GM23338 (cell line): ENCODE data around the gene SLC22A5. TPM values are rescaled to one million over a fixed set of nuclear protein-coding genes. Genes with fewer than 3 reads are reported as not detected.

Experiments used
- ATAC-seq: fragments of 200-7000 bp; cut with Tn5 transposase; 3 replicates; pipeline ENCODE4 v1.9.1; 2020
- DNase-seq: peaks from one replicate; pipeline ENCODE4 v3.0.0-alpha.2; 2015; ENCODE audit warnings: low spot score
- H2AFZ ChIP-seq: fragments of 200-600 bp; sonication (generic); 2 replicates; pipeline ENCODE4 v1.8.0; 2016; ENCODE audit warnings: antibody characterized with exemption, mild to moderate bottlenecking, moderate library complexity
- H3F3A ChIP-seq: fragments of 200-600 bp; sonication (generic); replicated peaks from 2 replicates; pipeline ENCODE4 v1.8.0; 2017; ENCODE audit warnings: antibody characterized with exemption, mixed run types, low read depth
- H3K27ac ChIP-seq: fragments of 200-600 bp; sonication (generic); 2 replicates; pipeline ENCODE4 v1.6.1; 2016; ENCODE audit warnings: low read depth
- H3K27me3 ChIP-seq: fragments of 200-600 bp; sonication (generic); 2 replicates; pipeline ENCODE4 v1.8.0; 2016; ENCODE audit warnings: mild to moderate bottlenecking, mixed run types, moderate library complexity; ENCODE audit not compliant: insufficient read depth
- H3K36me3 ChIP-seq: fragments of 200-600 bp; sonication (generic); 2 replicates; pipeline ENCODE4 v1.8.0; 2016; ENCODE audit warnings: mild to moderate bottlenecking; ENCODE audit not compliant: insufficient read depth
- H3K4me1 ChIP-seq: fragments of 200-600 bp; sonication (generic); 2 replicates; pipeline ENCODE4 v1.8.0; 2016; ENCODE audit warnings: mild to moderate bottlenecking, moderate library complexity; ENCODE audit not compliant: insufficient read depth
- H3K4me2 ChIP-seq: fragments of 200-600 bp; sonication (generic); 2 replicates; pipeline ENCODE4 v1.7.1; 2017; ENCODE audit warnings: mixed run types
- H3K4me3 ChIP-seq: fragments of 200-600 bp; sonication (generic); 2 replicates; pipeline ENCODE4 v1.6.1; 2016; ENCODE audit warnings: mixed run types
- H3K79me2 ChIP-seq: fragments of 200-600 bp; sonication (generic); replicated peaks from 2 replicates; pipeline ENCODE4 v1.8.0; 2017; ENCODE audit warnings: mild to moderate bottlenecking; ENCODE audit not compliant: insufficient read depth
- H3K9me2 ChIP-seq: fragments of 200-600 bp; sonication (generic); 2 replicates; pipeline ENCODE4 v1.8.0; 2017; ENCODE audit not compliant: insufficient read depth
- H4K20me1 ChIP-seq: fragments of 200-600 bp; sonication (generic); replicated peaks from 2 replicates; pipeline ENCODE4 v1.8.0; 2017; ENCODE audit warnings: mild to moderate bottlenecking; ENCODE audit not compliant: insufficient read depth
- H3K27ac Mint-ChIP-seq: 2 replicates; pipeline ENCODE4 v1.8.0; 2020; ENCODE audit warnings: inconsistent platforms, mild to moderate bottlenecking, moderate library complexity, mixed read lengths
- H3K27me3 Mint-ChIP-seq: 3 replicates; pipeline ENCODE4 v1.8.0; 2022; ENCODE audit warnings: low read depth, mild to moderate bottlenecking, moderate library complexity, mixed read lengths, inconsistent platforms; ENCODE audit not compliant: insufficient read depth, poor library complexity
- H3K36me3 Mint-ChIP-seq: 3 replicates; pipeline ENCODE4 v1.8.0; 2021; ENCODE audit warnings: low read depth, mild to moderate bottlenecking, inconsistent platforms, moderate library complexity, mixed read lengths
- H3K4me1 Mint-ChIP-seq: 3 replicates; pipeline ENCODE4 v1.8.0; 2020; ENCODE audit warnings: mild to moderate bottlenecking, inconsistent platforms, mixed read lengths
- H3K4me3 Mint-ChIP-seq: 3 replicates; pipeline ENCODE4 v1.8.0; 2021; ENCODE audit warnings: moderate library complexity, mild to moderate bottlenecking, inconsistent platforms, mixed read lengths
- H3K9me3 Mint-ChIP-seq: 3 replicates; pipeline ENCODE4 v1.8.0; 2020; ENCODE audit warnings: moderate library complexity, mild to moderate bottlenecking, inconsistent platforms, mixed read lengths
- CREB1 ChIP-seq: fragments of 250-450 bp; sonication (Bioruptor Pico); IDR thresholded peaks from 2 replicates; pipeline ENCODE4 v1.5.0; 2020; ENCODE audit warnings: low read depth, mild to moderate bottlenecking, moderate library complexity
- EZH2 ChIP-seq: fragments of 200-600 bp; sonication (generic); IDR thresholded peaks from one replicate; pipeline ENCODE4 v1.8.0; 2017; ENCODE audit warnings: antibody characterized with exemption, mild to moderate bottlenecking, low read depth; ENCODE audit not compliant: unreplicated experiment
- EZH2phosphoT487 ChIP-seq: fragments of 200-600 bp; sonication (generic); IDR thresholded peaks from one replicate; pipeline ENCODE4 v1.8.1; 2018; ENCODE audit warnings: antibody characterized with exemption; ENCODE audit not compliant: unreplicated experiment
- JUNB ChIP-seq: IDR thresholded peaks from one replicate; pipeline ENCODE4 v1.6.1; 2016; ENCODE audit warnings: antibody characterized with exemption; ENCODE audit not compliant: unreplicated experiment
- NANOG ChIP-seq: IDR thresholded peaks from 2 replicates; pipeline ENCODE4 v1.6.1; 2016; ENCODE audit warnings: antibody characterized with exemption, borderline replicate concordance
- POLR2AphosphoS5 ChIP-seq: IDR thresholded peaks from 2 replicates; pipeline ENCODE4 v1.6.1; 2016; ENCODE audit warnings: antibody characterized with exemption, low read depth
- STAT1 ChIP-seq: IDR thresholded peaks from one replicate; pipeline ENCODE4 v1.6.1; 2016; ENCODE audit warnings: antibody characterized with exemption; ENCODE audit not compliant: unreplicated experiment
- ZNF114 ChIP-seq: fragments of 250-450 bp; sonication (Bioruptor Pico); IDR thresholded peaks from 2 replicates; pipeline ENCODE4 v1.5.0; 2020; ENCODE audit warnings: mild to moderate bottlenecking, moderate library complexity
- ZNF331 ChIP-seq: fragments of 250-450 bp; sonication (Bioruptor Pico); IDR thresholded peaks from 2 replicates; pipeline ENCODE4 v1.5.0; 2020; ENCODE audit warnings: low read depth, mild to moderate bottlenecking, moderate library complexity
- polyA plus RNA-seq: library from polyadenylated mRNA; unstranded; fragments of >200 nt; fragmentation: Nextera tagmentation; extraction: Ambion mirVana; gene quantifications from 2 replicates; pipeline ENCODE4 v1.2.1, GENCODE V29; 2016
- total RNA-seq: library from RNA; depleted of rRNA; stranded (reverse); fragments of >200 nt; shearing (Covaris generic); gene quantifications from 2 replicates; pipeline ENCODE4 v1.2.3, GENCODE V29; 2014
- TF ChIP-seq, protein P1 (sequence below): IDR thresholded peaks from one replicate; pipeline ENCODE4 v1.6.1; 2018; ENCODE audit warnings: antibody characterized with exemption; ENCODE audit not compliant: unreplicated experiment
- TF ChIP-seq, protein P2 (sequence below), 2 experiments: fragments of 200-600 bp in 1 of 2; sonication (generic) in 1 of 2; conservative IDR thresholded peaks; 2 replicates each; pipeline versions ENCODE4 v1.5.1 to v1.6.1; 2016 to 2017; ENCODE audit warnings: antibody characterized with exemption in 2 of 2, low read depth in 2 of 2, mild to moderate bottlenecking in 2 of 2, moderate library complexity in 1 of 2
- TF ChIP-seq, protein P3 (sequence below): fragments of 250-450 bp; sonication (Bioruptor Pico); IDR thresholded peaks from 2 replicates; pipeline ENCODE4 v1.5.0; 2020; ENCODE audit warnings: mild to moderate bottlenecking, moderate library complexity
- TF ChIP-seq, protein P4 (sequence below): IDR thresholded peaks from 2 replicates; pipeline ENCODE4 v1.6.1; 2016; ENCODE audit warnings: antibody characterized with exemption

Gene SLC22A5
- total and polyA plus RNA-seq, 2 experiments from 2014 or later: 1.9 to 2.4 TPM

DNA sequence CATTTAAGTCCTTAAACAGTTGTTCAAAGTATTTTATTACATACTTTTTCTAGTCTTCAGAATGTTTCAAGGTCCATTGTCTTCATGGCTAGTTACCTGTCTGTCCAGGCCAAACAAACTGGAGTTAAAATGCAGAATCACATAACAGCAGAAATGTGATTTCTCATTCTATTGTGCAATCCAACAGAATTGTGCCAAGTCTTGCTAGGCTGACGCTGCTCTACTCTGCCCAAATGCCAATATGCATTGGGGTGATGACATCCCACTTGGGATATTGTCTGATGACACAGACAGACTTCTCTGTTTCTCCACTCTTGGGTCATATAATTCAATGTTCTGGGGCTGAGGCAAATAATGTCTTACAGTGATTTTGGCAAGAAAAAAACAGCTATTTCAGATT, 5.2 kb upstream of the SLC22A5 start:
- Histone ChIP-seq H3K27ac (no peak overlapping the region), H3F3A (no peaks in the 10 kb centered on the region), H3K9me2 (no peaks in the 10 kb centered on the region), H3K79me2 (no peaks in the 10 kb centered on the region), H4K20me1 (no peaks in the 10 kb centered on the region), H3K27me3 (no peaks in the 10 kb centered on the region), H3K36me3 (no peaks in the 10 kb centered on the region), H3K4me1 (no peaks in the 10 kb centered on the region), H2AFZ (no peak overlapping the region), H3K4me3 (no peak overlapping the region), H3K4me2 (no peak overlapping the region)
- DNase-seq: no peak
- H3K36me3 Mint-ChIP-seq: no peaks in the 10 kb centered on the region
- no peaks in the 10 kb centered on the region for H3K27me3 Mint-ChIP-seq
- H3K9me3 Mint-ChIP-seq: no peaks in the 10 kb centered on the region
- no peak overlapping the region for H3K4me3 Mint-ChIP-seq
- no peak for TF ChIP-seq STAT1
- no peak for TF ChIP-seq JUNB
- TF ChIP-seq ZNF114 (CRISPR knock-in tag): no peak
- TF ChIP-seq ZNF331 (CRISPR knock-in tag): no peak
- TF ChIP-seq POLR2AphosphoS5: no peak
- TF ChIP-seq, protein P1, sequence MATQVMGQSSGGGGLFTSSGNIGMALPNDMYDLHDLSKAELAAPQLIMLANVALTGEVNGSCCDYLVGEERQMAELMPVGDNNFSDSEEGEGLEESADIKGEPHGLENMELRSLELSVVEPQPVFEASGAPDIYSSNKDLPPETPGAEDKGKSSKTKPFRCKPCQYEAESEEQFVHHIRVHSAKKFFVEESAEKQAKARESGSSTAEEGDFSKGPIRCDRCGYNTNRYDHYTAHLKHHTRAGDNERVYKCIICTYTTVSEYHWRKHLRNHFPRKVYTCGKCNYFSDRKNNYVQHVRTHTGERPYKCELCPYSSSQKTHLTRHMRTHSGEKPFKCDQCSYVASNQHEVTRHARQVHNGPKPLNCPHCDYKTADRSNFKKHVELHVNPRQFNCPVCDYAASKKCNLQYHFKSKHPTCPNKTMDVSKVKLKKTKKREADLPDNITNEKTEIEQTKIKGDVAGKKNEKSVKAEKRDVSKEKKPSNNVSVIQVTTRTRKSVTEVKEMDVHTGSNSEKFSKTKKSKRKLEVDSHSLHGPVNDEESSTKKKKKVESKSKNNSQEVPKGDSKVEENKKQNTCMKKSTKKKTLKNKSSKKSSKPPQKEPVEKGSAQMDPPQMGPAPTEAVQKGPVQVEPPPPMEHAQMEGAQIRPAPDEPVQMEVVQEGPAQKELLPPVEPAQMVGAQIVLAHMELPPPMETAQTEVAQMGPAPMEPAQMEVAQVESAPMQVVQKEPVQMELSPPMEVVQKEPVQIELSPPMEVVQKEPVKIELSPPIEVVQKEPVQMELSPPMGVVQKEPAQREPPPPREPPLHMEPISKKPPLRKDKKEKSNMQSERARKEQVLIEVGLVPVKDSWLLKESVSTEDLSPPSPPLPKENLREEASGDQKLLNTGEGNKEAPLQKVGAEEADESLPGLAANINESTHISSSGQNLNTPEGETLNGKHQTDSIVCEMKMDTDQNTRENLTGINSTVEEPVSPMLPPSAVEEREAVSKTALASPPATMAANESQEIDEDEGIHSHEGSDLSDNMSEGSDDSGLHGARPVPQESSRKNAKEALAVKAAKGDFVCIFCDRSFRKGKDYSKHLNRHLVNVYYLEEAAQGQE: no peak
- TF ChIP-seq, protein P2, sequence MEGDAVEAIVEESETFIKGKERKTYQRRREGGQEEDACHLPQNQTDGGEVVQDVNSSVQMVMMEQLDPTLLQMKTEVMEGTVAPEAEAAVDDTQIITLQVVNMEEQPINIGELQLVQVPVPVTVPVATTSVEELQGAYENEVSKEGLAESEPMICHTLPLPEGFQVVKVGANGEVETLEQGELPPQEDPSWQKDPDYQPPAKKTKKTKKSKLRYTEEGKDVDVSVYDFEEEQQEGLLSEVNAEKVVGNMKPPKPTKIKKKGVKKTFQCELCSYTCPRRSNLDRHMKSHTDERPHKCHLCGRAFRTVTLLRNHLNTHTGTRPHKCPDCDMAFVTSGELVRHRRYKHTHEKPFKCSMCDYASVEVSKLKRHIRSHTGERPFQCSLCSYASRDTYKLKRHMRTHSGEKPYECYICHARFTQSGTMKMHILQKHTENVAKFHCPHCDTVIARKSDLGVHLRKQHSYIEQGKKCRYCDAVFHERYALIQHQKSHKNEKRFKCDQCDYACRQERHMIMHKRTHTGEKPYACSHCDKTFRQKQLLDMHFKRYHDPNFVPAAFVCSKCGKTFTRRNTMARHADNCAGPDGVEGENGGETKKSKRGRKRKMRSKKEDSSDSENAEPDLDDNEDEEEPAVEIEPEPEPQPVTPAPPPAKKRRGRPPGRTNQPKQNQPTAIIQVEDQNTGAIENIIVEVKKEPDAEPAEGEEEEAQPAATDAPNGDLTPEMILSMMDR (conservative IDR thresholded peaks at IDR 0.05; ENCODE audit: low read depth in 2 of 2): no peak
- TF ChIP-seq, protein P3, sequence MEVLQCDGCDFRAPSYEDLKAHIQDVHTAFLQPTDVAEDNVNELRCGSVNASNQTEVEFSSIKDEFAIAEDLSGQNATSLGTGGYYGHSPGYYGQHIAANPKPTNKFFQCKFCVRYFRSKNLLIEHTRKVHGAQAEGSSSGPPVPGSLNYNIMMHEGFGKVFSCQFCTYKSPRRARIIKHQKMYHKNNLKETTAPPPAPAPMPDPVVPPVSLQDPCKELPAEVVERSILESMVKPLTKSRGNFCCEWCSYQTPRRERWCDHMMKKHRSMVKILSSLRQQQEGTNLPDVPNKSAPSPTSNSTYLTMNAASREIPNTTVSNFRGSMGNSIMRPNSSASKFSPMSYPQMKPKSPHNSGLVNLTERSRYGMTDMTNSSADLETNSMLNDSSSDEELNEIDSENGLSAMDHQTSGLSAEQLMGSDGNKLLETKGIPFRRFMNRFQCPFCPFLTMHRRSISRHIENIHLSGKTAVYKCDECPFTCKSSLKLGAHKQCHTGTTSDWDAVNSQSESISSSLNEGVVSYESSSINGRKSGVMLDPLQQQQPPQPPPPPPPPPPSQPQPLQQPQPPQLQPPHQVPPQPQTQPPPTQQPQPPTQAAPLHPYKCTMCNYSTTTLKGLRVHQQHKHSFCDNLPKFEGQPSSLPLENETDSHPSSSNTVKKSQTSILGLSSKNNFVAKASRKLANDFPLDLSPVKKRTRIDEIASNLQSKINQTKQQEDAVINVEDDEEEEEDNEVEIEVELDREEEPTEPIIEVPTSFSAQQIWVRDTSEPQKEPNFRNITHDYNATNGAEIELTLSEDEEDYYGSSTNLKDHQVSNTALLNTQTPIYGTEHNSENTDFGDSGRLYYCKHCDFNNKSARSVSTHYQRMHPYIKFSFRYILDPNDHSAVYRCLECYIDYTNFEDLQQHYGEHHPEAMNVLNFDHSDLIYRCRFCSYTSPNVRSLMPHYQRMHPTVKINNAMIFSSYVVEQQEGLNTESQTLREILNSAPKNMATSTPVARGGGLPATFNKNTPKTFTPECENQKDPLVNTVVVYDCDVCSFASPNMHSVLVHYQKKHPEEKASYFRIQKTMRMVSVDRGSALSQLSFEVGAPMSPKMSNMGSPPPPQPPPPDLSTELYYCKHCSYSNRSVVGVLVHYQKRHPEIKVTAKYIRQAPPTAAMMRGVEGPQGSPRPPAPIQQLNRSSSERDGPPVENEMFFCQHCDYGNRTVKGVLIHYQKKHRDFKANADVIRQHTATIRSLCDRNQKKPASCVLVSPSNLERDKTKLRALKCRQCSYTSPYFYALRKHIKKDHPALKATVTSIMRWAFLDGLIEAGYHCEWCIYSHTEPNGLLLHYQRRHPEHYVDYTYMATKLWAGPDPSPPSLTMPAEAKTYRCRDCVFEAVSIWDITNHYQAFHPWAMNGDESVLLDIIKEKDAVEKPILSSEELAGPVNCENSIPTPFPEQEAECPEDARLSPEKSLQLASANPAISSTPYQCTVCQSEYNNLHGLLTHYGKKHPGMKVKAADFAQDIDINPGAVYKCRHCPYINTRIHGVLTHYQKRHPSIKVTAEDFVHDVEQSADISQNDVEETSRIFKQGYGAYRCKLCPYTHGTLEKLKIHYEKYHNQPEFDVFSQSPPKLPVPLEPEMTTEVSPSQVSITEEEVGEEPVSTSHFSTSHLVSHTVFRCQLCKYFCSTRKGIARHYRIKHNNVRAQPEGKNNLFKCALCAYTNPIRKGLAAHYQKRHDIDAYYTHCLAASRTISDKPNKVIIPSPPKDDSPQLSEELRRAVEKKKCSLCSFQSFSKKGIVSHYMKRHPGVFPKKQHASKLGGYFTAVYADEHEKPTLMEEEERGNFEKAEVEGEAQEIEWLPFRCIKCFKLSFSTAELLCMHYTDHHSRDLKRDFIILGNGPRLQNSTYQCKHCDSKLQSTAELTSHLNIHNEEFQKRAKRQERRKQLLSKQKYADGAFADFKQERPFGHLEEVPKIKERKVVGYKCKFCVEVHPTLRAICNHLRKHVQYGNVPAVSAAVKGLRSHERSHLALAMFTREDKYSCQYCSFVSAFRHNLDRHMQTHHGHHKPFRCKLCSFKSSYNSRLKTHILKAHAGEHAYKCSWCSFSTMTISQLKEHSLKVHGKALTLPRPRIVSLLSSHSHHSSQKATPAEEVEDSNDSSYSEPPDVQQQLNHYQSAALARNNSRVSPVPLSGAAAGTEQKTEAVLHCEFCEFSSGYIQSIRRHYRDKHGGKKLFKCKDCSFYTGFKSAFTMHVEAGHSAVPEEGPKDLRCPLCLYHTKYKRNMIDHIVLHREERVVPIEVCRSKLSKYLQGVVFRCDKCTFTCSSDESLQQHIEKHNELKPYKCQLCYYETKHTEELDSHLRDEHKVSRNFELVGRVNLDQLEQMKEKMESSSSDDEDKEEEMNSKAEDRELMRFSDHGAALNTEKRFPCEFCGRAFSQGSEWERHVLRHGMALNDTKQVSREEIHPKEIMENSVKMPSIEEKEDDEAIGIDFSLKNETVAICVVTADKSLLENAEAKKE (CRISPR knock-in tag): no peak
- TF ChIP-seq CREB1 (CRISPR knock-in tag): no peak
- TF ChIP-seq, protein P4, sequence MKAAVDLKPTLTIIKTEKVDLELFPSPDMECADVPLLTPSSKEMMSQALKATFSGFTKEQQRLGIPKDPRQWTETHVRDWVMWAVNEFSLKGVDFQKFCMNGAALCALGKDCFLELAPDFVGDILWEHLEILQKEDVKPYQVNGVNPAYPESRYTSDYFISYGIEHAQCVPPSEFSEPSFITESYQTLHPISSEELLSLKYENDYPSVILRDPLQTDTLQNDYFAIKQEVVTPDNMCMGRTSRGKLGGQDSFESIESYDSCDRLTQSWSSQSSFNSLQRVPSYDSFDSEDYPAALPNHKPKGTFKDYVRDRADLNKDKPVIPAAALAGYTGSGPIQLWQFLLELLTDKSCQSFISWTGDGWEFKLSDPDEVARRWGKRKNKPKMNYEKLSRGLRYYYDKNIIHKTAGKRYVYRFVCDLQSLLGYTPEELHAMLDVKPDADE: no peak
- TF ChIP-seq NANOG: no peak
- no peak for TF ChIP-seq EZH2phosphoT487
- no peak for TF ChIP-seq EZH2
- H3K4me1 Mint-ChIP-seq: peaks cover 3% of the 10 kb centered on the region; the same call in 2 of the 3 replicates
- no peak overlapping the region for H3K27ac Mint-ChIP-seq
- ATAC-seq: no peak
